H1 (cell line): ENCODE data around the gene GIPC2. TPM values are rescaled to one million over a fixed set of nuclear protein-coding genes. Genes with fewer than 3 reads are reported as not detected.

ENCODE experiments used
- CTCF ChIA-PET: fragments of 300-600 bp; sonication (Branson Sonifier 250); formaldehyde crosslinking; loops from one replicate; lab custom pipeline; 2021; ENCODE audit not compliant: partially characterized antibody; lab: Charles Lee
- POLR2A ChIA-PET: fragments of 300-600 bp; sonication (Branson Sonifier 250); formaldehyde crosslinking; loops from one replicate; lab custom pipeline; 2021; ENCODE audit warnings: inconsistent platforms; ENCODE audit not compliant: partially characterized antibody; lab: Charles Lee
- DNase-seq, 2 experiments: peaks; one replicate each; pipeline versions ENCODE4 v3.0.0 to v3.0.0-alpha.2; 2010 to 2022; ENCODE audit warnings: low spot score in 2 of 2, low read depth in 1 of 2, mixed read lengths in 1 of 2
- FAIRE-seq: peaks from 2 replicates; lab custom pipeline; 2011; peaks lifted over from hg19 to GRCh38; lab: Jason Lieb, UNC
- H2AFZ ChIP-seq: 2 replicates; pipeline ENCODE4 v1.8.1; 2012; ENCODE audit warnings: low read length, inconsistent platforms
- H2AK5ac ChIP-seq: 2 replicates; pipeline ENCODE4 v1.6.1; 2013; ENCODE audit warnings: low read depth, low read length
- H2BK120ac ChIP-seq: replicated peaks from 2 replicates; pipeline ENCODE3; 2013; ENCODE audit warnings: low read depth, low read length, inconsistent platforms
- H2BK12ac ChIP-seq: 2 replicates; pipeline ENCODE4 v1.6.1; 2013; ENCODE audit warnings: low read depth, low read length
- H2BK15ac ChIP-seq: 2 replicates; pipeline ENCODE4 v1.6.1; 2013; ENCODE audit warnings: low read length
- H2BK20ac ChIP-seq: 2 replicates; pipeline ENCODE4 v1.6.1; 2013; ENCODE audit warnings: low read length
- H2BK5ac ChIP-seq: 2 replicates; pipeline ENCODE4 v1.6.1; 2013; ENCODE audit warnings: low read depth, low read length
- H3K14ac ChIP-seq: 2 replicates; pipeline ENCODE4 v1.6.1; 2013; ENCODE audit warnings: inconsistent platforms; ENCODE audit not compliant: insufficient read length
- H3K18ac ChIP-seq: 2 replicates; pipeline ENCODE4 v1.6.1; 2013; ENCODE audit warnings: low read length; ENCODE audit errors: extremely low read depth
- H3K23ac ChIP-seq: 2 replicates; pipeline ENCODE4 v1.6.1; 2013; ENCODE audit warnings: inconsistent platforms; ENCODE audit not compliant: insufficient read length
- H3K23me2 ChIP-seq: 2 replicates; pipeline ENCODE4 v1.6.1; 2013; ENCODE audit warnings: low read depth, low read length
- H3K27ac ChIP-seq: 2 replicates; pipeline ENCODE4 v1.6.1; 2011; ENCODE audit warnings: low read depth, low read length, inconsistent platforms
- H3K27me3 ChIP-seq, 4 experiments: replicated peaks in 1 of 4; 1 replicate in 1 of 4; 2 replicates in 3 of 4; pipeline versions ENCODE4 v1.6.1 to v1.8.1; 2011 to 2013; ENCODE audit warnings: low read length in 3 of 4, mild to moderate bottlenecking in 3 of 4, inconsistent platforms in 2 of 4, mixed read lengths in 2 of 4, moderate library complexity in 1 of 4; ENCODE audit not compliant: control insufficient read depth in 3 of 4, insufficient read depth in 3 of 4; ENCODE audit errors: extremely low read depth in 1 of 4
- H3K36me3 ChIP-seq, 4 experiments: 2 replicates each; pipeline versions ENCODE4 v1.6.1 to v1.8.1; 2011 to 2013; ENCODE audit warnings: mild to moderate bottlenecking in 4 of 4, low read length in 3 of 4, moderate library complexity in 2 of 4, control low read depth in 1 of 4, inconsistent platforms in 1 of 4; ENCODE audit not compliant: insufficient read depth in 4 of 4, control insufficient read depth in 2 of 4
- H3K4ac ChIP-seq: replicated peaks from 2 replicates; pipeline ENCODE3; 2013; ENCODE audit warnings: low read length, low read depth, mixed read lengths, inconsistent platforms; ENCODE audit not compliant: insufficient read length
- H3K4me1 ChIP-seq, 4 experiments: replicated peaks in 1 of 4; 1 replicate in 1 of 4; 2 replicates in 3 of 4; pipeline versions ENCODE4 v1.6.1 to v1.8.1; 2011 to 2013; ENCODE audit warnings: low read length in 3 of 4, inconsistent platforms in 2 of 4, mixed read lengths in 1 of 4; ENCODE audit not compliant: insufficient read depth in 4 of 4, control insufficient read depth in 3 of 4
- H3K4me2 ChIP-seq, 2 experiments: 2 replicates each; pipeline versions ENCODE4 v1.6.1 to v1.8.1; 2011 to 2013; ENCODE audit warnings: low read depth in 2 of 2, low read length in 2 of 2, control low read depth in 1 of 2, inconsistent platforms in 1 of 2, mild to moderate bottlenecking in 1 of 2; ENCODE audit not compliant: insufficient read depth in 1 of 2
- H3K4me3 ChIP-seq, 4 experiments: fragments of 200-600, 300-600 bp in 1 of 4; sonication (generic), shearing (Covaris generic), sonication (Bioruptor Twin) in 1 of 4; 2 replicates each; pipeline versions ENCODE4 v1.5.1 to v1.8.1; 2011 to 2016; ENCODE audit warnings: low read length in 4 of 4, low read depth in 3 of 4, control low read depth in 2 of 4, inconsistent platforms in 2 of 4, mild to moderate bottlenecking in 2 of 4, mixed read lengths in 1 of 4, moderate library complexity in 1 of 4; ENCODE audit not compliant: insufficient read depth in 2 of 4; ENCODE audit errors: extremely low read depth in 1 of 4
- H3K56ac ChIP-seq: replicated peaks from 2 replicates; pipeline ENCODE3; 2013; ENCODE audit warnings: low read depth, mild to moderate bottlenecking, mixed read lengths, low read length, inconsistent platforms; ENCODE audit not compliant: insufficient read length
- H3K79me1 ChIP-seq: 2 replicates; pipeline ENCODE4 v1.6.1; 2013; ENCODE audit warnings: low read depth, low read length, control low read depth
- H3K79me2 ChIP-seq, 2 experiments: 2 replicates each; pipeline versions ENCODE4 v1.6.1 to v1.8.1; 2012 to 2013; ENCODE audit warnings: low read length in 2 of 2, mild to moderate bottlenecking in 2 of 2, inconsistent platforms in 1 of 2; ENCODE audit not compliant: insufficient read depth in 2 of 2, control insufficient read depth in 1 of 2
- H3K9ac ChIP-seq, 4 experiments: replicated peaks in 1 of 4; 1 replicate in 1 of 4; 2 replicates in 3 of 4; pipeline versions ENCODE4 v1.6.1 to v1.8.1; 2011 to 2013; ENCODE audit warnings: low read depth in 3 of 4, low read length in 3 of 4, control low read depth in 2 of 4, mild to moderate bottlenecking in 2 of 4, moderate library complexity in 2 of 4, inconsistent platforms in 1 of 4; ENCODE audit errors: extremely low read depth in 1 of 4
- H3K9me3 ChIP-seq, 2 experiments: 2 replicates each; pipeline versions ENCODE4 v1.6.1 to v1.8.1; 2012 to 2013; ENCODE audit warnings: mild to moderate bottlenecking in 2 of 2, moderate library complexity in 2 of 2, control low read depth in 1 of 2, inconsistent platforms in 1 of 2, low read depth in 1 of 2, low read length in 1 of 2, mixed read lengths in 1 of 2; ENCODE audit not compliant: insufficient read depth in 2 of 2
- H4K20me1 ChIP-seq, 2 experiments: replicated peaks in 1 of 2; 2 replicates each; pipeline versions ENCODE3 to v1.8.1; 2011 to 2013; ENCODE audit warnings: inconsistent platforms in 2 of 2, low read length in 2 of 2, mild to moderate bottlenecking in 1 of 2; ENCODE audit not compliant: insufficient read depth in 2 of 2, control insufficient read depth in 1 of 2
- H4K5ac ChIP-seq: 2 replicates; pipeline ENCODE4 v1.6.1; 2013; ENCODE audit warnings: low read length, low read depth, mixed read lengths, inconsistent platforms; ENCODE audit not compliant: insufficient read length
- H4K8ac ChIP-seq: 2 replicates; pipeline ENCODE4 v1.8.0; 2013; ENCODE audit warnings: mild to moderate bottlenecking, moderate library complexity, low read length, inconsistent platforms; ENCODE audit not compliant: insufficient read depth; ENCODE audit errors: extremely low read depth
- H4K91ac ChIP-seq: replicated peaks from 2 replicates; pipeline ENCODE3; 2013; ENCODE audit warnings: low read length, mixed read lengths, inconsistent platforms; ENCODE audit not compliant: insufficient read length
- BACH1 ChIP-seq: IDR thresholded peaks from 2 replicates; pipeline ENCODE4 v1.6.1; 2012; ENCODE audit warnings: low read length, improper control_type of control experiment
- CBX8 ChIP-seq: fragments of 300-800, 300-1000 bp; sonication (generic); IDR thresholded peaks from 2 replicates; pipeline ENCODE4 v1.7.1; 2016; ENCODE audit warnings: low read depth, low read length, borderline replicate concordance
- TCF12 ChIP-seq: IDR thresholded peaks from 2 replicates; pipeline ENCODE4 v1.6.1; 2011; ENCODE audit warnings: low read depth, mild to moderate bottlenecking, low read length
- WGBS, 2 experiments: shearing (Covaris generic) in 1 of 2; methylation state at CpG; one replicate each; pipeline versions ENCODE4 v1.1.6 to v1.1.7; 2013 to 2015; ENCODE audit warnings: low lambda C conversion rate in 2 of 2, mixed read lengths in 2 of 2, inconsistent platforms in 1 of 2, low coverage in 1 of 2, missing lambda C conversion rate in 1 of 2; ENCODE audit not compliant: insufficient replicate concordance in 2 of 2, insufficient coverage in 1 of 2, insufficient read length in 1 of 2; ENCODE audit errors: extremely low coverage in 1 of 2, missing lambda C conversion rate in 1 of 2; 5-methylcytosine and 5-hydroxymethylcytosine counted together
- polyA plus RNA-seq, 7 experiments: library from polyadenylated mRNA; depleted of rRNA in 3 of 7; stranded (reverse) in 5 of 7; unstranded in 2 of 7; fragments of >200 nt in 5 of 7; fragments of 200-250 nt in 2 of 7; gene quantifications; 1 replicate in 5 of 7; 2 replicates in 1 of 7; 4 replicates in 1 of 7; pipeline versions ENCODE4 v1.2.1 to v1.2.3, GENCODE V29; 2011 to 2013; ENCODE audit warnings: missing spikeins in 2 of 7, mixed read lengths in 2 of 7
- total RNA-seq: library from RNA; stranded (reverse); fragmentation: NEBNext Ultra II Directional; extraction: Animal tissue kit (Norgen Biotek cat#: 25700); gene quantifications from 2 replicates; pipeline ENCODE4 v1.2.1, GENCODE V29; 2021

GIPC2 gene
- total and polyA plus RNA-seq, 2 of the 8 experiments (the other 6 are each of a cell fraction or from before 2014, with no cell fraction given), result 0.29 to 0.69 TPM

GRCh38 chr1:78092643-78093042 is 46.9 kb downstream of the GIPC2 start:
- Histone ChIP-seq H2BK5ac (no peak overlapping the region), H3K27me3 (no peaks in the 10 kb centered on the region), H3K36me3 (no peaks in the 10 kb centered on the region), H4K20me1 (no peaks in the 10 kb centered on the region), H3K4me1 (no peaks in the 10 kb centered on the region; a peak in 1 of 7 replicates), H3K18ac (no peak overlapping the region), H3K56ac (no peak overlapping the region), H4K8ac (no peak overlapping the region), H3K9ac (no peak overlapping the region), H2BK15ac (no peak overlapping the region), H4K5ac (no peak overlapping the region), H3K23ac (no peak overlapping the region), H3K4ac (no peak overlapping the region), H3K27ac (no peak overlapping the region), H3K9me3 (no peaks in the 10 kb centered on the region), H3K79me2 (no peaks in the 10 kb centered on the region), H2BK20ac (no peak overlapping the region), H3K23me2 (no peaks in the 10 kb centered on the region), H3K4me3 (no peak overlapping the region), H2AK5ac (no peak overlapping the region), H2AFZ (no peak overlapping the region), H3K14ac (no peak overlapping the region), H2BK120ac (no peak overlapping the region), H4K91ac (no peak overlapping the region), H2BK12ac (no peak overlapping the region), H3K4me2 (no peak overlapping the region), H3K79me1 (no peaks in the 10 kb centered on the region)
- TF ChIP-seq BACH1 (no peak), CBX8 (no peak), TCF12 (no peak)
- CTCF ChIA-PET, result interaction anchor here (0.6 to 1.1 kb wide), 3 partner anchors 10 to 126 kb away, joined by 4 to 5 read pairs (median 4); no protein-coding TSS in a partner anchor
- FAIRE-seq (no peak), DNase-seq (no peak)
- POLR2A ChIA-PET, result no interaction called here
- WGBS, 2 experiments, result 94% methylated on average over 1 of the region's 1 CpG; no CpG with 5 or more reads in 1 of the 2 experiments
